ENCODE measurements around the gene PRUNE2. TPM values are rescaled to one million over a fixed set of nuclear protein-coding genes. Genes with fewer than 3 reads are reported as not detected.

The PRUNE2 gene
- total RNA-seq, 4 donors from 2014 or later, result 3.6 to 16.2 (median 6.4) TPM

- Histone ChIP-seq H3K27me3 (no peaks in the 10 kb centered on the region), H3K27ac (no peak overlapping the region), H3K36me3 (no peaks in the 10 kb centered on the region), H3K4me3 (no peak overlapping the region), H3K9me3 (no peaks in the 10 kb centered on the region), H3K4me1 (peaks cover 2% of the 10 kb centered on the region)
- no peak for DNase-seq (ENCODE audit: low spot score in 2 of 2)
- TF ChIP-seq EP300 (IDR thresholded peaks at IDR 0.05) (no peak), POLR2AphosphoS5 (IDR thresholded peaks at IDR 0.05) (no peak), POLR2A (IDR thresholded peaks at IDR 0.05) (no peak), CTCF (IDR thresholded peaks at IDR 0.05) (no peak)
- 85% methylated on average over 4 of the region's 4 CpGs for WGBS
These were observed 147.4 kb downstream of the PRUNE2 start for GRCh38 chr9:76758476-76758875.

DNA sequence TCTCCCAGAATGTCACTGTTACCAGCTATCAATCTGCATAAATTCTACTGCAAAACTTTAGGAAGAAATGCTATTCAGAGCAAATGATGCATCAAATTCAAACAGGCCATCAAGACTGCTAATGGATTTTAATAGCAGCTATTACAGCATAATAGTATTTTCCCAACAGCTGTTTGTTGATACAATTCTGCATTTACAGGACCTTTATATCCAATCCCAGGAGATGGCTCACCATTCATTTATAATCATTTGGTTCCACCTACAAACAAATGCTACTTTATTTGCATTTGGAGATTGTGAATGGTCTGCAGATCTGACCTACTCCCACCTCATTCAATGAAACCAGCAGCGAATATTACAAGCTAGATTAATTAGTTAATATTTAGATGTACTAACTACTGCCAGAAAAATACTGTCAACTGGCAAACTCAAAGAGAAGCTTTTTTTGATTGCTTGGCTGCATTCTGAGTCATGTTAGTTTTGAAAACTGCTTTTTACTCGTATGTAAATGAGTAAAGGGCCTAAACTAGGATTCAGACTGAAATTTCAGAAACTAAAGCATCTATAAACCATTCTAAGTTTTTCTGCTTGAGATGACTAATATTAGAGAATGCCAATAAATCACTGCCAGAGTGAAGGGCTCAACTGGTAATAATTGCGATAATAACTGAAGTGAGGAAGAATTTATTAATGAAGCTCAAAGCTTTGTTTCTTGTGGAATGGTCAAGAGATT is 148.8 kb downstream of the PRUNE2 start:
- WGBS, result 74% methylated on average over 3 of the region's 3 CpGs
- peaks cover 2% of the 10 kb centered on the region for H3K4me1 ChIP-seq
- TF ChIP-seq POLR2A (IDR thresholded peaks at IDR 0.05), result no peak
- no peak for TF ChIP-seq POLR2AphosphoS5 (IDR thresholded peaks at IDR 0.05)
- TF ChIP-seq CTCF (IDR thresholded peaks at IDR 0.05), result no peak
- no peak for TF ChIP-seq EP300 (IDR thresholded peaks at IDR 0.05)
- H3K9me3 ChIP-seq, result no peaks in the 10 kb centered on the region
- H3K4me3 ChIP-seq, result no peak overlapping the region
- no peaks in the 10 kb centered on the region for H3K27me3 ChIP-seq
- DNase-seq (ENCODE audit: low spot score in 2 of 2), result no peak
- H3K36me3 ChIP-seq, result no peaks in the 10 kb centered on the region
- H3K27ac ChIP-seq, result no peak overlapping the region

GRCh38 chr9:76756268-76756640 is 149.7 kb downstream of the PRUNE2 start:
- Histone ChIP-seq H3K36me3 (no peaks in the 10 kb centered on the region), H3K4me1 (peaks cover 2% of the 10 kb centered on the region), H3K9me3 (no peaks in the 10 kb centered on the region), H3K4me3 (no peak overlapping the region), H3K27me3 (no peaks in the 10 kb centered on the region), H3K27ac (no peak overlapping the region)
- 51% methylated on average over 6 of the region's 6 CpGs for WGBS
- DNase-seq (ENCODE audit: low spot score in 2 of 2), result no peak
- TF ChIP-seq POLR2A (IDR thresholded peaks at IDR 0.05) (no peak), CTCF (IDR thresholded peaks at IDR 0.05) (no peak), EP300 (IDR thresholded peaks at IDR 0.05) (no peak), POLR2AphosphoS5 (IDR thresholded peaks at IDR 0.05) (no peak)

DNA sequence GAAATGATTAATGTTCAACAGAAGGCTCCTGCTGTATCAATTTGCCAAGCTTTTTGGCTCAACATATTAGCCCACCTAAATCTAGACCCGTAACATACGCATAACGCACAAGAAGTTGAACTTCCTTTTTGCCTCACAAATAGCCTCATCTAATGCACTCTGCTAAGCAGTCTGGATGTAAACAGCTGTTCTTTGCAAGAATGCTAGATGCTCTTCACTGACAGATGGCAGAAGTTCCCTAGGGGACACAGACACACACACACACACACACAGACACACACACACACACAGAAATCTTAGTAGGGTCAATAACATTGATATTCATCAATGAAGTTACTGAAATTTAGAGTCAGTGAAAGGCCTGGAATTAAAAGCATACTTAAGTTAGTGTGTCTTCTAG is 154.9 kb downstream of the PRUNE2 start:
- Histone ChIP-seq H3K9me3 (no peaks in the 10 kb centered on the region), H3K27me3 (no peaks in the 10 kb centered on the region), H3K27ac (no peak overlapping the region), H3K36me3 (no peaks in the 10 kb centered on the region), H3K4me3 (no peak overlapping the region), H3K4me1 (no peaks in the 10 kb centered on the region)
- no peak for DNase-seq (ENCODE audit: low spot score in 2 of 2)
- no peak for TF ChIP-seq EP300 (IDR thresholded peaks at IDR 0.05)
- TF ChIP-seq POLR2AphosphoS5 (IDR thresholded peaks at IDR 0.05), result no peak
- no peak for TF ChIP-seq CTCF (IDR thresholded peaks at IDR 0.05)
- TF ChIP-seq POLR2A (IDR thresholded peaks at IDR 0.05), result no peak
- 93% methylated on average over 3 of the region's 3 CpGs for WGBS

- no peaks in the 10 kb centered on the region for H3K27me3 ChIP-seq
- no peak for TF ChIP-seq POLR2AphosphoS5 (IDR thresholded peaks at IDR 0.05)
- no peak for TF ChIP-seq CTCF (IDR thresholded peaks at IDR 0.05)
- TF ChIP-seq EP300 (IDR thresholded peaks at IDR 0.05), result no peak
- TF ChIP-seq POLR2A (IDR thresholded peaks at IDR 0.05), result no peak
- H3K4me3 ChIP-seq, result no peak overlapping the region
- H3K9me3 ChIP-seq, result no peaks in the 10 kb centered on the region
- DNase-seq (ENCODE audit: low spot score in 2 of 2), result no peak
- 77% methylated on average over 3 of the region's 3 CpGs for WGBS
- H3K36me3 ChIP-seq, result no peaks in the 10 kb centered on the region
- H3K27ac ChIP-seq, result no peak overlapping the region
- H3K4me1 ChIP-seq, result no peaks in the 10 kb centered on the region
These were observed 161.6 kb downstream of the PRUNE2 start for GRCh38 chr9:76744336-76744735.
